ENCODE data around the gene HTD2.

DNA sequence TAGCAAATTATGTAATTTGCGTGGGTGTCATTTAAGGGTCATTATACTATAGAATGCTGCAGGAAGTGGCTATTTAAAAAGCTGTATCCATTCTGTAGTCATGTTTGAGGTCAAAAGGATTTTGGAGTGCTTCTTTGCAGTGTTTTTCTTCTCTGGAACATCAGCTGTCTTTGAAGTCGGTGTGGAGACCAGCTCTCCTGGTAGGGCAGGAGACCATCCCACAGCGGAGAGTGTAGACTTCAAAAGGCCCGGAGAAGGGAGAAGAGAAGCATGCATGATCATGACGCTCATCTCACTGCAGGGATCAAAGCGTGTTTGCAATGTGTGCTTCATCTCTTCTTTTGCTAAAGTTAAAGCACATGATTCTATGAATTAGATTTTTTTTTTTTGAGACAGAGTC, 46.3 kb downstream of the HTD2 start:
- no peak for TF ChIP-seq CTCF (IDR thresholded peaks at IDR 0.05)
- TF ChIP-seq POLR2A (IDR thresholded peaks at IDR 0.05): no peak
